Measurements from ENCODE around the gene KDSR. TPM values are rescaled to one million over a fixed set of nuclear protein-coding genes. Genes with fewer than 3 reads are reported as not detected.
A peak's percentile ranks its signal among the peaks of the same experiment; 100 is the strongest.

Gene KDSR
- total RNA-seq, 1 donor from 2014 or later = 42.0 TPM

GRCh38 chr18:63302636-63303405 is 64.2 kb downstream of the KDSR start:
- Histone ChIP-seq H3K27me3 (no peaks in the 10 kb centered on the region), H3K9me3 (no peaks in the 10 kb centered on the region), H3K4me1 (peaks cover 51% of the 10 kb centered on the region), H3K27ac (peak overlapping the region; percentile 45), H3K36me3 (no peaks in the 10 kb centered on the region), H3K4me3 (no peak overlapping the region)
- intact Hi-C loops (cut with DNase I) = no loop called here
- no peak for DNase-seq (ENCODE audit: extremely low spot score in 2 of 2)
- TF ChIP-seq CTCF (IDR thresholded peaks at IDR 0.05) (no peak), POLR2AphosphoS5 (IDR thresholded peaks at IDR 0.05; ENCODE audit: insufficient read depth in 1 of 2, low read depth in 1 of 2) (no peak), POLR2A (IDR thresholded peaks at IDR 0.05) (no peak)

DNA sequence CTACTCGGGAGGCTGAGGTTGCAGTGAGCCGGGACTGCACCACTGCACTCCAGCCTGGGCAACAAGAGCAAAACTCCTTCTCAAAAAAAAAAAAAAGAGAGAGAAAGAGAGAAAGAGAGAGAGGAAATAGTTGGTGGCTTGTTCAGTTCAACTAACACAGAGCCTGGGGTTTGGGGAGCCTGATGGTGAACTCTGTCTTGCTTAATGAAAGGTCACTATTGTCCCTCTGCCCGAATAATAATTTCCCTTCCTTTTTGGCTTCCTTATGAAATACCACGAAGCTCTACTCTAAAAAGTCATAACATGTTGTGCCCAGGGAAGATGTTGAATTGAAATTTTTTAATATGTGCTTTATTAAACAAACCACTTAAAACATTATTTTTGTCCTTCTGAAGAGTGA is 64.8 kb downstream of the KDSR start:
- H3K27ac ChIP-seq = peak overlapping the region; percentile 45
- no peak overlapping the region for H3K4me3 ChIP-seq
- no peaks in the 10 kb centered on the region for H3K27me3 ChIP-seq
- DNase-seq (ENCODE audit: extremely low spot score in 2 of 2) = no peak
- H3K4me1 ChIP-seq = peaks cover 56% of the 10 kb centered on the region
- TF ChIP-seq CTCF (IDR thresholded peaks at IDR 0.05) = no peak
- TF ChIP-seq POLR2A (IDR thresholded peaks at IDR 0.05) = no peak
- no peak for TF ChIP-seq POLR2AphosphoS5 (IDR thresholded peaks at IDR 0.05; ENCODE audit: insufficient read depth in 1 of 2, low read depth in 1 of 2)
- intact Hi-C loops (cut with DNase I) = no loop called here
- no peaks in the 10 kb centered on the region for H3K36me3 ChIP-seq
- no peaks in the 10 kb centered on the region for H3K9me3 ChIP-seq

DNA sequence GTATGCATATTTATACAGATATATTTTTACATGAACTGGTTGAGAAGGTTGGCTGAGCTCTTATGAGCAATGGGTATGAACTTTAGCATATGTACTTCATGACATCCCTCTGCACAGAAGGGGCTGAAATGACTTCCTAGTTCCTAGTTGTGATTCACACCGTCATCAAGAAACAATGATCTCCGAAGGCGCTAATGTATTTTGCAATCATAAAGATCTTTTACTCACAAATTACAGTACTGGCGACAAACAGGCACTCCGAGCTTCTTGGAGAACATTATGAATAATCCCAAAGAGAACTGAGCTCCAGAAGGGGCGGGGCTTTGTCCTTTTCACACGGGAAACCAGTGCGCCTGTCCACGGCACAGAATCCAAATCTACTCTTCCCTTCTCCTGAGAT is 65.6 kb downstream of the KDSR start:
- Histone ChIP-seq H3K36me3 (no peaks in the 10 kb centered on the region), H3K4me1 (peaks cover 54% of the 10 kb centered on the region), H3K9me3 (no peaks in the 10 kb centered on the region), H3K4me3 (no peak overlapping the region), H3K27me3 (no peaks in the 10 kb centered on the region), H3K27ac (peak overlapping the region; percentile 45)
- intact Hi-C loops (cut with DNase I) = no loop called here
- TF ChIP-seq POLR2AphosphoS5 (IDR thresholded peaks at IDR 0.05; ENCODE audit: insufficient read depth in 1 of 2, low read depth in 1 of 2) (no peak), POLR2A (IDR thresholded peaks at IDR 0.05) (no peak), CTCF (IDR thresholded peaks at IDR 0.05) (no peak)
- no peak for DNase-seq (ENCODE audit: extremely low spot score in 2 of 2)

DNA sequence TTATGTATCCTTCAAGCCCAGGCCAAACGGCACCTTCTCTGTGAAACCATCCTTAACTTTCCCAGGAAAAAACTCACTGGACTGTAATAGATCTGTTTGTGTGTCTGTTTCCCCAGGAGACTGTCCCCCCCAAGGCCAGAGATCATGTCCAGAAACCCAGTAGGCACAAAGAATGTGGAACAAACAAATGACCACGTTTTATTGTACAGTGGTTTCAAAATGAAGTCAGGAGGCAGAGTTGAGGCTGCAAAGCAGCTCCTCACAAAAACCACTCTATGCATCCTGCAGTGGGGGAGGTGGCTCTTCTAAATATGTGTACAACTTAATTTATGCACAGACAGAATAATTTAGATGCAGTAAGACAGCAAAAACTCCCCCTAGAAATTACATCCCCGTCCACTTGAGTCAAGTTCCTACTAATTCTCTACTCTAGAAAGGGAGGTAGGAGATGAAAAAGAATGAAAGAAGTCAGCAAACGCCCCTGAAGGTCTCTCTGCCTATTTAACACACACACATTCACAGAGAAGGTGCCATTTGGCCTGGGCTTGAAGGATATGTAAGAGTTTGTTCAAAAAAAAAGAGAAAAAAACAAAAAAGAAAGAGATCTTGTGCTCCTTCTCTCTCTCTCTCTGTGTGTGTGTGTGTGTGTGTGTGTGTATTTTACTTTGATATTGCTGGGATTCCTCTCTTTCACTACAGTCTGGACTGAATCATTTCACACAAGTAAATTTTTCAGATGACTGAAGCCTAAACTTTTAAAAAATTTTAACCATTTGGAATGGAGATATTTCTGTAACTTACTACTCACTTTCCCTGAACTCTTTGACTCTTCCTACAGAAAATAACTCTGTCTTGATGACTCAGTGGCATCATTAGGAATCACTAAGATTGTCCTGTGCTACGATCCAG is 66.9 kb downstream of the KDSR start:
- H3K36me3 ChIP-seq = no peaks in the 10 kb centered on the region
- H3K9me3 ChIP-seq = no peaks in the 10 kb centered on the region
- TF ChIP-seq POLR2AphosphoS5 (IDR thresholded peaks at IDR 0.05; ENCODE audit: insufficient read depth in 1 of 2, low read depth in 1 of 2) (no peak), POLR2A (IDR thresholded peaks at IDR 0.05) (no peak), CTCF (IDR thresholded peaks at IDR 0.05) (no peak)
- peaks cover 48% of the 10 kb centered on the region for H3K4me1 ChIP-seq
- H3K27ac ChIP-seq = no peak overlapping the region
- intact Hi-C loops (cut with DNase I) = no loop called here
- DNase-seq (ENCODE audit: extremely low spot score in 2 of 2) = no peak
- H3K4me3 ChIP-seq = no peak overlapping the region
- H3K27me3 ChIP-seq = no peaks in the 10 kb centered on the region
